Skeletal muscle cell (primary cell): ENCODE results near the gene QSOX1.
A peak's percentile ranks its signal among the peaks of the same experiment; 100 is the strongest.

Source experiments
- DNase-seq: peaks from one replicate; pipeline ENCODE4 v3.0.0-alpha.2; 2010; ENCODE audit warnings: low read depth
- H3K4me3 ChIP-seq: 2 replicates; pipeline ENCODE4 v1.5.1; 2011; ENCODE audit warnings: low read depth, mild to moderate bottlenecking, control low read depth, low read length, moderate library complexity

Gene QSOX1

DNA sequence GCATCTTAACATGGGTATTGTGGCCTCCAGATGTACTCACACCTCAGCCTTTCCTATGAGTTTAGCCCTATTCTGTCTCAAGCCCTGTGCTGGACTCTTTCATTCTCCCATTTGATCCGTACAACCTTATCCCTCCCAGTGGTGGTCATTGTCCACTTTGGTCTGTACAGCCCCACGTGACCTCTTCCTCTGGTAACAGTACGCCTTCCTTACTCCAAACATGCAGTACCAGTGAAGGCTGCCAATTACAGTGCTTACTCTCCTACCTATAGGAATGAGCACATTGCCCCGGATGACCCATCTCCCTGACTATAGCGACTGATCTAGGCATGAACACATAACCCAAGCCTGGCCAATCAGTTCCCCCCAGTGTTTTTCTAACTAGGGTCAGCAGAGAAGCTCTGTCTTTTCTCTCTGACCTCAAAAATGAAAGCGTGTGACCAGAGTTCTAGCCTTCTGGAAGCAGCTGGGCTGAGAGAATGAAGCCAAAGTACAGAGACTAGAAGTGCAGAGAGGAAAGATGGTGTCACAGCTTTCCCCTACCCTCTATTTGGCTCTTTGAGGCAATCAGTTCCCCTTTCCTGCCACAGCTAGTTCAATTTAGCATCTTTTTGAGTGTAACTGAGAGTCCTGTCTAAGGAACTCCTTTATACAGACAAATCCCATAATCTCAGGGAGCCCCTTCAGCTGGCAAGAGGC, 9.9 kb upstream of the QSOX1 start:
- no peak overlapping the region for H3K4me3 ChIP-seq
- no peak for DNase-seq

- DNase-seq: no peak
- H3K4me3 ChIP-seq: no peak overlapping the region
These were observed 9.2 kb upstream of the QSOX1 start for GRCh38 chr1:180145446-180145845.

GRCh38 chr1:180150982-180151381, 3.7 kb upstream of the QSOX1 start:
- DNase-seq: no peak
- no peak overlapping the region for H3K4me3 ChIP-seq

DNA sequence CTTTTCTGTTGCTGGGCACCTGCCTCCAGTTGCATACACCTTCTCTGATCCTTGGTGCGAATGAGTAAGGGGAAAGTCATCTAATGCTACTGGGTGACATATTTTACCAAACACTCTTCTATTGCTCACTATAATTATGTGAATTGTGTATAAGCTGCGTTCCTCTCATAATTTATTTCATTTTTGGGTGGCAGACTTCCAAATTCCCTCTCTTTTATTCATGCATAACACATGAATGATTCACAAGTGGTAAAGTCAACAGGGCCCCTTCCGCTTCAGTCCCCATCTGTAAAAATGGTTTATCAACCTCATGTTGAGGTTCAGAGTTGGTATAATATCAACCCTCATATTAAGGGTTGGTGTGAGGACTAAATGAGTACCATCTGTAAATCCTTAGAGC, 3.2 kb upstream of the QSOX1 start:
- DNase-seq: peak; percentile 39
- H3K4me3 ChIP-seq: no peak overlapping the region

DNA sequence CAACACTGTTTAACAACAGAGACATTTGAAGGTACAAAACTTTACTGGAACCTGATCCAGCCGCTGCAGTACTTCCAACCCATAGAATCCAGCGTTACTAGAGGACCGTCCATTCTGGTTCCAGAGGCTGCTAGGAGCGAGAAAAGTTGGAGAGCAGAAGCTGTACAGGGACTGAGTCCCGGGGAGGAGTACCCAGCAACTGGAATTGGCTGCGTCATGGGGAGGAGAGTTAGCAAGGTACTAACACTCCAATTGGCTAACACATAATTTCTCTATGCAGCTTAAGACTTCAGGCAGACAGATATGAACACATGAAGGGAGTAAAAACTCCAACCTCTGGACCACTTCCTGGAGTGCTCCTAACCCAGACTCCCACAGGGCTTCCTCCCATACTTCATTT, 2.1 kb upstream of the QSOX1 start:
- H3K4me3 ChIP-seq: no peak overlapping the region
- DNase-seq: no peak

- no peak for DNase-seq
- H3K4me3 ChIP-seq: no peak overlapping the region
These were observed 1.6 kb upstream of the QSOX1 start for GRCh38 chr1:180153032-180153431.

GRCh38 chr1:180154003-180154324, 705 bp upstream of the QSOX1 start:
- no peak for DNase-seq
- peak overlapping the region; percentile 82 for H3K4me3 ChIP-seq

GRCh38 chr1:180155182-180155682, 563 bp downstream of the QSOX1 start:
- no peak for DNase-seq

DNA sequence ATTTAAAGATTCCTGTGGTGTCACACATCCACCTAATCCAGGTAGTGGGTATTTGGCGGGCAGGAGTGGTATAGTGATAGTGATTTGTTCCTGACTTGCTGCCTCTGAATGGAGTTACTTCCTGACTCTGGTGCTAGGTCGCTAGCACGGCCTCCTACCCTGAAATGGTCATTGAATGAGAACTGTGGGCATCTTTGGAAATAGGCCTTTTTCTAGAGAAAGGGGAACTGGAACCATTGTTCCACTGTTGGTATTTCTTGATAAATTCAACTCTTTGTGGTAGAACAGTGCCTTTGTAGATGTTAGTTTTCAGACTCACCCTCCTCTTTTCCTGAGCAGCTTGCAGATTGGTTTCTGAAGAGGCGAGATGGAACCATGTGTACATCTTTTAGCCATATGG, 1.5 kb downstream of the QSOX1 start:
- peak overlapping the region; percentile 82 for H3K4me3 ChIP-seq

More at GRCh38 chr1:180155182-180155682, 563 bp downstream of the QSOX1 start:
- peak overlapping the region; percentile 82 for H3K4me3 ChIP-seq

GRCh38 chr1:180156631-180157091, 2.0 kb downstream of the QSOX1 start:
- DNase-seq: peak; percentile 34
- peak overlapping the region; percentile 82 for H3K4me3 ChIP-seq

More for the DNA sequence above, 1.5 kb downstream of the QSOX1 start:
- DNase-seq: no peak

- peak overlapping the region; percentile 82 for H3K4me3 ChIP-seq
- peak; percentile 16 for DNase-seq
These were observed 2.4 kb downstream of the QSOX1 start for GRCh38 chr1:180157108-180157507.

DNA sequence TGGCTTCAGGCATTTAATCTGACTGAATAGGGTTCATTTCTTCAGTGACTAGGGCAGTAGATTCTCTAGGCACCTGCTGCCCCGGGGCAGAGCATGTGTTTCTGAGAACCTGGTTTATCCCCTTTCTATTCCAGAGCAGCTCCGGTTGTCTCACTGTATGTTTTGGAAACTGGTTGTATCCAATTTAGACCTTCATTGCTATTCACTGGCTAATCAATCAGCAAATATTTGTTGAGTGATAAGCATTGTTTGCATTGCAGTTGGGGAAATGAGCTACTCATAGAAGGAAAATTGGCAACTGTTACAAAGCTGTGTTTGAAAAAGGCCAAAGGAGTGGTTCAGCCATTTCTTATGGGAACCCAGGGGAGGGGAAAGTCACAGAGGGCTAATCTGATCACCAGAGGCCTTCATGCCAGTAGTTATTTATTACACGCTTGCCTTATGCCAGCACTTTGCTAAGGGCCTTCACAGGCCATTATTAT, 2.9 kb downstream of the QSOX1 start:
- DNase-seq: no peak
- no peak overlapping the region for H3K4me3 ChIP-seq

- DNase-seq: no peak
- H3K4me3 ChIP-seq: no peak overlapping the region
These were observed 3.8 kb downstream of the QSOX1 start for GRCh38 chr1:180158149-180159147.

- no peak overlapping the region for H3K4me3 ChIP-seq
- no peak for DNase-seq
These were observed 5.7 kb downstream of the QSOX1 start for GRCh38 chr1:180160357-180160756.

DNA sequence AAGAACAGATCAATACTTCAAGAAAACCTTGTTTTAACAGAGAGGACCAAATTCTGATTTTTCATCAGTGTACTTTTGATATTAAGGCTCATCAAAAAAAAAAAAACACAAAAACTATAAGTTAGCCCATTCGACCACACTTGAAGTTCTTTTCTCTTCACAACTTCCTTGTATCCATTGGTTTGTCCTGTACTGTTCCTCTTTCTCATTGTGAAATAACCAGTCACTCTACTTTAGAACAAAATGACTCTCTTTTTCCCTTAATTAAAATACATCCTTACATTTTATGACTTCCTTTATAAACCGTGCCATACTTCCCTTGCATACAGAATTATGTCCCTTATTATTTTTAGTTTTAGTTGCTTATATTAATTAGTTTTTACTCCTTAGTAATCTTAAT, 8.4 kb downstream of the QSOX1 start:
- no peak for DNase-seq
- H3K4me3 ChIP-seq: no peak overlapping the region

DNA sequence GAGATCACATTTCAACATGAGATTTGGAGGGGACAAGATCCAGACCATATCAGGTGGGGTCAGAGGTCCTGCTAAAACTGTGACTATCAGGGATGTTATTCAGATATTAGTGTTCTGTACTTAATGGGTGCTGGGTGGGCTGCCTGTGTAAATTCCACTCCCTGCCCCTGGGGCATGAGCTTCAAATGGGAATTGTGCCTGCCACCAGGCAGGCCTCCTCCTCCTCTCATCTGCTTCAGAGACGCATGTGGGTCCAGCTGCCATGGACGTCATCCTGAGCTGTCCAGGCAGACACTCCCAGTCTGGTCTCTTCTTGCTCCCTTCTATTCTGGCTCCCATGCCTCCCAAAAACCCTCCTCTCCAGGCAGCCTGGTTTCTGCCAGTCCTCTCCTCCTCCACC, 10.4 kb downstream of the QSOX1 start:
- DNase-seq: no peak
- no peak overlapping the region for H3K4me3 ChIP-seq

- no peak for DNase-seq
- H3K4me3 ChIP-seq: no peak overlapping the region
These were observed 11.1 kb downstream of the QSOX1 start for GRCh38 chr1:180165509-180166435.

- no peak for DNase-seq
- no peak overlapping the region for H3K4me3 ChIP-seq
These were observed 11.7 kb downstream of the QSOX1 start for GRCh38 chr1:180166436-180166800.

- H3K4me3 ChIP-seq: no peak overlapping the region
- DNase-seq: no peak
These were observed 12.5 kb downstream of the QSOX1 start for GRCh38 chr1:180167021-180167701.
